NCI-H460 (cell line): Measurements from ENCODE around the gene FASLG. TPM values are rescaled to one million over a fixed set of nuclear protein-coding genes. Genes with fewer than 3 reads are reported as not detected.

Source experiments
- DNase-seq: peaks from one replicate; pipeline ENCODE4 v3.0.0-alpha.2; 2016; ENCODE audit warnings: low read depth; ENCODE audit errors: extremely low read depth
- total RNA-seq: library from RNA; depleted of rRNA; stranded (reverse); fragments of >200 nt; shearing (Covaris generic); gene quantifications from 2 replicates; pipeline ENCODE4 v1.2.3, GENCODE V29; 2014

Gene FASLG
- total RNA-seq, 1 experiment from 2014 or later, result not detected

DNA sequence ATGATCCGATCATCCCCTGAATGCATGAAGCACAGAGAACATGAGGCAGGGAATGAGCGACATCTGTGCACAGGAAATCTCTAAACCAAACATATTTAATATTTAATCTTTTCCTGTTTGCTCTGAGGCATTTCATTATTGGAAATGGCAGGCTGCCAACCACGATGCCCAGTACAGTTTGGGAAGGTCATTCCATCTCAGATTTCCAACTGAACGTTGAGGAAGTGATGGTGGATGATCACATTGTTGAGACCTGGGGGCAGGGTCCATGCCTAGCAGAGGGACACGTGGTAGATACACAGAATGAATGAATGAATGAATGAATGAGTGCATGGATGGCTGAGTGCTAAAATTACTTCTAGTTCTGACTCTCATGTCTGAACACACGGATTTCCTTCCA, 15.9 kb upstream of the FASLG start:
- DNase-seq, result no peak

DNA sequence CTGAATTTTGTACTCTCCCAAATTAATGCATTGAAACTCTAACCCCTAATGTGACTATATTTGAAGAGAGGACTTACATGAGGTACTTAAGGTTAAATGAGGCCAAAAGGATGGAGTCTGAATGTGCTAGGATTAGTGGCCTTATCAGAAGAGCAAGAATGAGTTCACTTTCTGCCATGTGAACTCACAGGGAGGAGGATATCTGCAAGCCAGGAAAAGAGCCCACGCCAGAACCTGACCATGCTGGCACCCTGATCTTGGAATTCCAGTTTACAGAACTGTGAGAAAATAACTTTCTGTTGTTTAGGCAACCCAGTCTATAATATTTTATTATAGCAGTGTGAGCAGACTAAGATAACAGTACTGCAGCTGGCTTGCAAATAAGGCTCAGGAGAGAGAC, 12.2 kb upstream of the FASLG start:
- no peak for DNase-seq

DNA sequence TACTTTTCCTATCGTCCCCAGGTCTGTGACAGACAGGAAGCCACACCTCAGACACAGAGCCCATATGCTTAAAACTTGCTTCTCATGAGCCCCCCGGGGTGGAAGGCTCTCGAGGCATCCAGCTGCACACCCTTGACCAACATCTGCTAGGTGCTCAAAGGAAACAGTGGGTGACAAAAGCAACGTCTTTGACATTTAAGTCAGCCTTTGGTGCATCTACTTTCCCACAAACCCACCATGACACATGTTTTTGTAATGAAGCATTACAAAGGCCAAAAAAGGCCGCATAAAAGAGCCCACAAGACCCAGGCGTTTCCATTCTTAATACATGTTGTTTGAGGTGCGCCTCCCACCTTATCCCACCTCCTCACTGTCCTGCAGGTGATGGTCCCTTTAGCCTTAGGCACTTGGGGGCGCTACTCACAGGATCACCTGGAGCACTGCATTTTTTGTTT, 11.8 kb upstream of the FASLG start:
- no peak for DNase-seq

DNA sequence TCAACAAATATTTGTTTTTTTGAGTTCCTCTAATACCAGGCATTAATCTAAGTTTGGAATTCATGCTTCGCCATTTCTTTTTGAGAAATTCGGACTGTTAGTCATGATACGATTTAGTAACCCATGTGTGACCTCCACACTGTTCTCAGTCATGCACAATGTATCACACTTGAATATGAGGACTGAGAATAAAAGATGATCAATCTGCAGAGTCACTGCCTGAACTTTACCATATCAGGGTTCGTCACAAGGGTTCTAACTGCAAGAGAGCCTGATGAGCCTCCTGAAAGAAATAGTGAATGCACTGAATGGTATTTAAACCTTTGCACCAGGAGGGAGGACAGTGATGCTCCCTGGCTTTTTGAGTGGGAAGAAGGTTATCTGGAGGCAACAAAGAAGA, 10.9 kb upstream of the FASLG start:
- DNase-seq, result no peak

DNA sequence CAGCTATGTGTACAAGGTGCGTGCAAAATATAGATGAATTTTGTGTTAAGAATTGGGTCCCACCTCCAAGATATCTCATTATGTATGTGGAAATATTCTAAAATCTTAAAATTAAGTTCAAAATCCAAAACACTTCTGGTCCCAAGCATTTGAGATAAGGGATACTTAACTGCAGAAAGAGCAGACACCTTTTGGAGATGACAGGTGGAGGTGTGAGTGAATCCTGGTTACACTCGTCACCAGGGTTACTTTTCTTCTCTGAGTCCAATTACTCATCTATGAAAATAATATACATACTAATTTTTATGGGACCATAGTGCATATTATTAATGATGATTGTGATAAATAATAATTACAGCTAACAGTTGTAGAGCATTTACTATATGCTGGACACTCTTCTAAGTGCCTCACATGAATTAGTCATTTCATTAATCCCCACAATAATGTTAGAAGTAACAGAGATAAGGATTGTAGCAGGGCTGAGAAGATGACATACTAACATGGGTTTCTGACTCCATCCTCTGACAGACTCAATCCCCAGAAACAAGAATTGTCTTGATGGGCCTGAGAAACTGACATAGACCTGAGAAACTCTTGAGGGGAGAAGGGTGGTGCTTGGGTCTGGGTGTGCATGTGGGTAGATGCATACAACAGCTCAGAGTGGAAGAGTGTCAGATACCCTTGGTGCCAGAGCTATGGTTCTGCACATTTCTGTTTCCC, 8.3 kb upstream of the FASLG start:
- no peak for DNase-seq

DNA sequence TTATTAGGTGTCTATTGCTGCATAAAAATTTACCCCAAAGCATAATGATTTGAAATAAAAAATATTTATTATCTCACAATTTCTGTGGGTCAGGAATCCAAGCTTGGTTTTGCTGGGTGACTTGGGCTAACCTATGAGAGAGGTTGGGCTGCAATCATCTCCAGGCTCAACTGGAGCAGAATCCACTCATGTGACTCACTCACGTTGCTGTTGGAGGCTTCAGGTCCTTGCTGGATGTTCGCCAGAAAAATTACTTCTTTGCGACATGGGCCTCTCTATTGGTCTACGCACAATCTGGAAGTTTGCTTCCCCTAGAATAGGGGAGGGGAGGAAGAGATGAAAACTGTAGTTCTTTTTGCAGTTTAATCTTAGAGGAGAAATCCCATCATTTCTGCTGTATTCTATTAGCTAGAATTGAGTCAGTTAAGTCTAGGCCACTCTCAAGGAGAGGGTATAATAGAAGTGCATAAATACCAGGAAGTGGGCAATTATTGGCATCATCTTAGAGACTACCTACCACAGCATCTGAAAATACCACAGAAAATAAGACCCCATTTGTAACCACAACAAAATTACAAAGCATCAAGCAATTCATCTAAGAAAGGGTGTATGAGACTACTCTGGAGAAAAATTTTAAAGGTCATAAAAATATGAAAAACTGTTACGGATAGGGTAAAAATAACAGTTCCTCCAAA, 5.7 kb upstream of the FASLG start:
- DNase-seq, result no peak

DNA sequence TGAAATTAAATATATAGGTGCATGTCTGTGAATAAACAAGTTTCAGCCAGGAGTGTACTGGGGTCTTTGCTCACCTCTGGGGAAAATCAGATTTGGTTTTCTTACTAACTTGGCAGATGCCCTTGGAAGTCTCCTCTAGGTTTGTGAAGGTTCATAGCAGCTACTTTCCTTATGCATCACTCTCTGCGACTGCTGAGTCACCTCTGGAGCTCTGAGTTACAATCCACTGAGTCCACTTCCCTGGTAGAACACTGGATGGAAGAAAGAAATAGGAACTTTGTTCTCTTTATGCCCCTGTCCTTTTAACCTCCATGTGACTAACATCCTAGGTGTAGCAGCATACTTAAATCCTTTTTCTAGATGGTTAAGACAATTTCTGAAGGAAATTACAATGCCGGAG, 4.4 kb upstream of the FASLG start:
- DNase-seq, result no peak

DNA sequence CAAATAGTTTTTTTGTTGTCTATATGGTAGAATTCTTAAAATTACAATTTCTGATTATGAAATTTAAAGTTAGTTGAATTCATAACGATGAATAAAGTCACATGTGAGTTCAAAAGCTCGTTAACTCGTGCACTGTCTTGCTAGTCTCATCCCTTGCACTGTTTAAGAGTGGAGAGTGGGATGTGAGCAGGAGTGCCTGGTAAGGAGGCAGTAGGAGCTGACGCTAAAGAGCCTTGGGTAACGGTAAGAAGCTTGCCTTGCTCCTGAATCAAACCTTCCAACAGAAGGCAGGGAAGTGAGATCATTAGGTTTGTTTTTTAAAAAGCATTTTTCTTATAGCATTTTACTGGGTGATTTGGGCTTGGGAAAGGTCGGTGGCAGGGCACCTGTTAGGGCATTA, 2.3 kb upstream of the FASLG start:
- no peak for DNase-seq

DNA sequence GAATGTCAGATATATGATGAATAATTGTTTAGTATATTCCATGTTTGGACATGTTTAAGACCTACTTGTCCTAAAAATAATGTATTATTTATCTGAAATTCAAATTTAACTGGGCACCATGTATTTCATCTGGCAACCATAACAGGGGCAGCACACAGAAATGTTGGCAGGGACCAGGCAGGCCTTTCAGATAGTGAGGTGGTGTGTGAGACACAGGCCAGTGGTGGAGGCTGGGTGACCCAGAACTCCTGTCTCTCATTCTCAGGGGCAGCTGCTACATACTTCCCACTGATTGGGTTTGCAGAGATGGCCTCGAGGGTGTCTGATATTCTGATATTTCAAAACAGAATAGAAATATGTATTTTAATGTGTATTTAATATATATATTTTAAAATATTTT, 1.3 kb upstream of the FASLG start:
- no peak for DNase-seq

DNA sequence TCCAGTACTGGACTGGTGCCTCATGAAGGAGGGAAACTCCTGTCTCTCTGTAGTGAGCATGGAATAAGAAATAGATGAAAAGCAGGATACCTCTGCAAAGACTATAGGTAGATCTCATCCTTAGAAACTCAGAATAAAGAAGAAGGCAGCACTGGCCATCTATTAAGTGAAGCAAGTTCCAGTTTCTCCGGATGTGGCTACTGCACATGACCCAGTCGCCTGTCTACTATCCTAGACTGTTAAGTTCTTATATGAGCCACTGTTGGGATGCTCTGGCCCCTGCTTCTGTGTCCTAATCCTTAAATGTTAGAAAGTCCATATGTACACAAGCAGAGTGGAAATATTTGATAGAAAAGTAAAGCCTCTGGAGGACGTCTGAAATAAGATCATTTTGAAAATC, 2.2 kb downstream of the FASLG start:
- no peak for DNase-seq

DNA sequence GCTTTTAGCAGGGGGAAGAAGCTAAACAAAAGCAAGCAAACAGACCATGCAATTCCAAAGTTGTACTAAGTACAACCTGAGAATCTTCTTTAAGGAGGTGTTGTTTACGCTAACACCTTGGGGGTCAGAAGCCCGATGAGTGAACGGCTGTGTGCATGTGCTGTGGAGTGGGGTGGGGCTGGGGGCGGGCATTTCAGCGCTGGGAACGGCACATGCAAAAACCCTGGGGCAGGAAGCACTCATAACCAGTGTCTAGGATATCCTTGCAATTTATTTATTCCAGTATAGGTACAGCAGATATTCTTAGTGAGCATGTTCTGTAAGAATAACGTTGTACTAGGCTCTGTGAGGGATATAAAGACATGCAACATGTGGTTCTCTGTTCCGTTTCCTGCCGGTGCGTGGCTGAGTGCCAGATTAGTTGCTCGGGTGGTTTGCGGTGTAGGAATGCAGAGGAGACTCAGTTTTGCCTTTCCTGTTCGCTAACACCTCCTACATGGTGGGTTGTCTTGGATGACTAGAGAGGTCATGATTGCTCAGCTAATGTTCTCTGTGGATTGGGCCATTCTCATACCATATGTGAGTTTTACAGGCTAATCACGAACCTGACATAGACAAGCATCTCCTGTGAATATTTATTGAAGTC, 3.7 kb downstream of the FASLG start:
- DNase-seq, result no peak

DNA sequence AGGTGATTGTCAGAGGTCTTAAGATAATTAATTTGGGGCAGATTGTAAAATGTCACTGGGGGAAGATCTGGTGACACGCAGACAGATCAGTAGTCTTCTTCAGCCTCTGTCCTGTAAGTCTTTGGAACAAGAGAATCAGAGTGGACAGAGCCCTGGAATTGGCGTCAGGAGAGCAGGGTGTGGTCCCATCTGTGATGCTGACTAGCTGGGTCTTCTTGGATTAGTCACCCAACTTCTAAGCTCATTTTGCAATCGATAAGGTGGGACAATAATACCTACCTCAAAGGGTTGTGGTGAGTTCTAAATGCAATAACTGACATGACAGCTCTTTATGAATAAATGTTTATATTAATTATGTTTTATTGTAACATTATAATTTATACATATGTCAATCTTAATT, 4.8 kb downstream of the FASLG start:
- peak; percentile 22 for DNase-seq

DNA sequence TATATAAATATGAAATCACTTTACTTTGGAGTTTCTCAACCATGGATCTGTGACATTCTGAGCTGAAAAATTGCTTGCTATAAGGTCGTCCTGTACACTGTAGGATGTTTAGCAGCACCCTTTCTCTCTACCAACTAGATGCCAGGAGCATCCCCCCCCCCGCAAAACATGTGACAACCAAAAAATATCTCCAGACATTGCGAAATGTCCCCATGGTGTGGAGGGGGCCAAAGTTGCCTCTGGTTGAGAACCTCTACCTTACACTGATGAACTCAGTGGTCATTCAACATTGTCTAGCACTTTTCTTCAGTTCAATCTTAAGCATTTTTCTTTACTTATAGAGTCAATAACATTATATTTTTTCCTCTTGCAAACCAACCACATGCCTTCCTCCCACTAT, 9.2 kb downstream of the FASLG start:
- no peak for DNase-seq

DNA sequence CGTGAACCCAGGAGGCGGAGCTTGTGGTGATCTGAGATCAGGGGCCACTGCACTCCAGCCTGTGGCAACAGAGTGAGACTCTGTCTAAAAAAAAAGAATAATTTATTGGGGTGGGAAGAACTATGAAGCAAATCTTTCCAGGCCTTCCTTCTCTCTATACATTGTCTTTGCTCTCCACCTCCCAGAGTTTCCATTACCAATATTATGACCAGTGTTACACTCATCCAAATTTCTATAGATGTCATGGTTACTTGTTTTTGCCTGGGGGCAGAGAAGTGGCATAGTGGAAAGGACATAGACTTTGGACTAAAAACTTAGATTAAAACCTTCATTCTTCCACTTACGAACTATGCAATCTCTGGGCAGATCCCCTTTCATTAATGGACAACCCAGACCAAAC, 10.1 kb downstream of the FASLG start:
- DNase-seq, result no peak

DNA sequence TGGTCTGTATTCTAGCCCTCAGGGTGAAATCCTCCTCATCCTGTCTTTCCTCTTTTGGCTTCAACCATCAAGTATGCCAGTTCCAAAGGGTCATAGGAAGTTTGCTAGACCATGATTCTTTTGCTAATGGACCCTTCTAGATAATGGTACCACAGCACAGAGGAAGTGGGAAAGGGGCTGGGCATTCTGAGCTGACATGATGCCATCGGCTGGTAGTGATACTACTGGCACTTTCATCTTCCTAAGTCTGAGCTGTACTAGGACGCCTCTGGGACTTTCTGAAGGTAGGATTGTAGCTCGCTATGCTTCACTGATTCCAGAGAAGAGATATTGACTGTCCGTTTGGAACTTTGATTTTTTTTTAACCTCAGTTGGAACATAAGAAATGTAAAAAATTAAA, 11.4 kb downstream of the FASLG start:
- DNase-seq, result no peak

DNA sequence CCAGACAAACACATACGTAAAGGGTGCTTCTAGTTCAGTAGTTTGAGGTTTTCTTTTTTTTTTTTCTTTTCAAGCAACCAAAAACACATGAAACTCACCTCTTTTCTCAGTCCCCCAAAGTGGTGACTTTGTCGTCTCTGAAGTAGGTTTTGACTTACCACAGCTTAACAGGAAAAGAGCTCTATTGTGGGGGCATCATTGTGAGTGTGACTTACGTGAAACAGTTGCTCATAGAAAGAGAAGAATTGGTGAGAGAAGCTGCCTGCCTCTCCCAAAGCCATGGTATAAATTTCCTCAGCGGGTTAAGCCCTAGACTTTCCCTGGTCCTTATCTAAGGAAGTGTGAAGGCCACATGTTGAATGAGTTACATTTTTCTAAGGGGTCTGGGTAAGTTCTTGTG, 11.9 kb downstream of the FASLG start:
- no peak for DNase-seq

DNA sequence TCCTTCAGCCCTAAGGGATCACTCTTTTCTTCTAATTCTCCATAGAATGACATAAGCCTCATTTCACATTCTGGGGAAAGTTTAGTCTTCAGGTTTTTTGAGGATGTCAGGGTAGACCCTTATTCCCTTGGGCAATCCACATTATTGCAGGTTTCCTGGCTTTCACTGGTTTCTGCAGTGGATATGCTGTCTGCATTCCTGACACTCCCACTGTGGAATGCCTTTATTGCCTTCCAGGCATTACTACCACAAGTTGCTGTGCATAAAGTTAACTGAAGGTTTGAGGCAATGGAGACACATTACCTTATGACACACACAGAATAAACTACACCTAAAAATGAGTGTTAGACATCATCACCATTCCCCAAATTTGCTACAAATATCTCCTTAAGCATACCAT, 12.7 kb downstream of the FASLG start:
- no peak for DNase-seq

DNA sequence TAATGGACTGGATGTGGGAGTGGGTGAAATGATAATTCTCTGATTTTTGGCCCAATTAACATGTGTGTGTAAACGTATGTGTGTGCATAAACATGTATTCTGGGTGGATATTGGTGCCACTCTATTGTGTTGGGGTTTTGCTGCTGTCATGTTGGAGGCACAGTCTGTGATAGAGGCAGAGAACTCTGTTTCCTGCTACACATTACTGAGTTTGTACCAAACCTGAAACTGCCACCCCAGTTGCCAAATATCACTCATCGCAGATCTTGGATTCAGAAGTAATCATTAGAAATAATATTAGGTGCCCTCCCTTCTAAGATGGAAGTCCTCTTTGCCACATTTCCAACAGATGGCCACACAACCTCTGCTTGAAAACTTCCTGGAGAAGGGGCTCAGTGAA, 13.8 kb downstream of the FASLG start:
- no peak for DNase-seq

DNA sequence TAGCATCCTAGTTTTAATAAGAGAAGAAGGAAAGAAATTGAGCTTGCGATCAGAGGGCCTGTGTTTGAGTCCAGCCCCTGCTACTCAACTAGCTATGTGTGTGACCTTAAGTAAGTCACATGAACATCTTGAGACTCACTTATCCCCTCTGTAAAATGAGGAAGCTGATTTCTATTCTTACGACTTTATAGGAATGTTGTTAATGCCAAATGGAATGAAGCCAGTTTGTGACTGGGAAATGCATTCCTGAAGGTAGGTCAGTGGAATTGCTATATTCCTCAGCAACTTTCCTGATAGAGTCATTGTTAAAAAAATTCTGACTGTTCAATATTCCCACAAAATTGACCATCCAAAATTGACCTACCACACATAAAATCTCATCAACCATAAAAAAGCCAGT, 14.9 kb downstream of the FASLG start:
- DNase-seq, result no peak

DNA sequence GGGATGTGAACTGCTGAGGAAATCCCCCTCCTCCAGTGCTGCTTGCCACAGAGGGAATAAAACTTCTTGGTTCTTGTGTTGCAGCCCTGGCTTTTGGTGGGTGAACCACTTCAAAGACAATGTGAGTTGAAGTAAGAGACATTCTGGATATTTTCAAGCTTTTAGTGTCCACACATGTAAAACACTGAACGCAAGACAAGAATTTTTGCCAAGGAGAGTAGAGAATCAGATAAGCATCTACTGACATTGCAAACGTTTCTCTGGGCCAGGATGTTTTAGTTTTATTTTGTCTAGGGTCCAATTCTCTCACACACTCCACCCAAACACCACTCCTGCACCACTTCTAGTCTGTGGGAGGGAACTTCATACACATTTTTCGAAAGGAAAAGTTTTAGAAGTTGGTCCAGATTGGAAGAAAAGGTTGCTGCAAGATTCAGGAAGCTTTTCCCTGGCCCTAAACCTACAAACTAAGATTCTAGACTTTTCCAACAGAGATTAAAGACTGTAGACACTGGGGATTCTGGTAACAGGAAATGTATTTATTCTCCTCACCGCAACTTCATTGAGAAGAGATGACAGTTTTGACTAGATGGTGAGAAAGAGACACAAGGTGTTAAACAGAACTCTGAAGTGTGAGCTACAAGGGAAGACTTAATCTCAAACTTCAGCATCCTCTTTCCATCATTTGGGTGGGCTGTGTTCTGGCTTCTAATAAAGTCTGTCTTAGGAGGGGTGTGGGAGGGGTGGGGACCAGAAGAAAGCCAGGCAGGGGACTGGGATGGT, 16.1 kb downstream of the FASLG start:
- no peak for DNase-seq
